GM18858 (cell line): ENCODE measurements around the gene ITPKB.
"Not testable (repeated sequence)": the region's sequence is repeated elsewhere in the genome, so short reads cannot be mapped to it uniquely, and the experiment has no call there.

Experiments used
- ATAC-seq: cut with Tn5 transposase; IDR thresholded peaks from one replicate; pipeline ENCODE4 v1.9.1; 2021; ENCODE audit not compliant: unreplicated experiment

The ITPKB gene

DNA sequence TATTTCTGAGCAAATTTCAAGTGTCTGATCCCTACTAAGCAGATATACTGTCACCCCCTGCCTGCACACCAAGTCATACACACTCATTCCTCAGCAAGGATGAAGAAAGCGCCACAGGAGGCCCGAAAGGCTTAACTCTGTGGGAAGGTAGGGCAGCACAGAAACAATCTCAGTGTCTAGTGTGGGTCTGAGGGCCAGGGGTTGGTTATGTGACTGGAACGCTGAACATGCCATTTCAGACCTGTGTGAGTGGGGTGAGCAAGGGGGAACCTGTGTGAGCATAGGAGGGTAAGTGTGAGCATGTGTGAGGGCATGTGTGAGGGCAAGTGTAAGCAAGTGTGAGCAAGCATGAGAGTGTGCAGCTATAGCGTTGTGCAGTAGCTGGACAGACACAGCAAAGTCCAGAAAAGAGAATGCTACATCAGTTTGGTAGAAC is 6.2 kb downstream of the ITPKB start:
- no peak for ATAC-seq

- no peak for ATAC-seq
These were observed 7.7 kb downstream of the ITPKB start for GRCh38 chr1:226731257-226731893.

- ATAC-seq = no peak
These were observed 8.2 kb downstream of the ITPKB start for GRCh38 chr1:226730836-226731235.

DNA sequence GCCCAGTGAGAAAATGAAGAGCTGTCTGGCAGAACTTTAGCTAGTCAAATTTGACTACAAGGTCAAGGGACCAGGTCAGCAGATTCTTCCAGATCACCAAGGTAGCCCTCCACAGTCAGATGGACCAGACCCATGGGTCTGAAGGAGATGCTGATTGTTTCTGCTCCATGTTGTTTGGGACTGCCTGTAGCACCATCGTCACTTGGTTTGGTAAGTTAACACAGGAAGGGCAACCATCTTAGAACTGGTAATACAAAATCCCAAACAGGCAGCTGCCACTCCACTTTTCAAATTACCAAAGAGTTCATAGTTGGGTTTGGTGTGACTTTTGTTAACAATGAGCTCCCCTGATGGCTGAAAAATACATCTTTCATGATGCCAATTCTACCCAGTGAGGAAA is 9.0 kb downstream of the ITPKB start:
- ATAC-seq = no peak

DNA sequence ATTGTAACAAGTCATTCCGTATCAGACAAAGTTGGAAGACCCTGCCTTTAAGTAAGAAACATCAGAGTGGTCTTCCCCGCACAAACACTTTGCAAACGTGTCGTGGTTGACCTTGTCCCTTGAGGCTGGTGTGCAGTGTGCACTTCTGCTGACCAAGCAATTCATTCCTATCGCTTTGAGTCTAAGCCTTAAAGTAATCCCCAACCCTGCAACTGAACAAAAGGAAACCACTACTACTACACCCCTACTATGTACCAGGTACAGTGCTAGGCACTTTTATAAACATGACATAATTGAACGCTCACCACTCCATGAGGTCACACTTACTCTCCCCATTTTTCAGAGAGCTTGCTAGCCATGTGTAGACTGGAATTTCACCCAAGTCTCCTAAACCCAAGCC is 10.6 kb downstream of the ITPKB start:
- ATAC-seq = no peak

- ATAC-seq = no peak
These were observed 13.2 kb downstream of the ITPKB start for GRCh38 chr1:226725897-226726267.

DNA sequence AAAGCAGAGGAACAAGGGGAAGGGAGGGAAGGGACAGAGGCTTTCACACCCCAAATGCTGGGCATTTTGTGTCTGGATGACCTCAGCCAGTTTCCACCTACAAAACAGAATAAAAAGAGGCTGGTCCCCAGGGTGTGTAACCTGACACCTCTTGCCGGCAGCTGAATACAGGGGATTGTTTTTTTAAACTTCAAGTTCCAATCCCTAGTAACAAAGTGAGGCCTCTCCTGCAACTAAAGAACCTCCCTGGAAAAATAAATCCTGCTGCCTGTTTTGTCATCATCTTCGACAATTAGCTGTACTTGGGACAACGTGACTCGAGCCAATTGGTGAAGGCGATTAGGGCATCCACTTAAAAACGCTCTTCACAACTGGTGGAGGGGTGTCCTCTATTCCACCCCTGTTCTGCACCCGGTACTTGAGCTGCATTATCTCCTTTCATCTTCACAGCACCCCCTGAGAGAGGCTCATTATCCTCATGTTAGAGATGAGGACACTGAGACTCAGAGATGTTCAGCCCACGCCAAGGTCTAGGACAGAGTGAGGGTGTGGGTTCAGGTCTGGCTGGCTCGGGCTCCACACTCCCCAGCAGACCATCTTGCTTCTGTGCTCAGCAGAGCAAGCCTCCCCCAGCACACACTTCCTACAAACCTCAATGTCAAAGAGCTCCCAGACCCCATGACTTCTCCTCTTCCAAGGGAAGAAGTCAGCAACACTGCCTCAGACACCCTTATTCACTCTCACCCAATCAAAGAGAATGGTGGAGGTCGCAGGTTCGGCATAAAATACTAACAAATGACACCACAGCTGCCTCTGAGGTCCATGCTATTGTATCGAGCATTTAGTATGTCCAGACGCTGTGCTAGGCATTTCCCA is 15.2 kb downstream of the ITPKB start:
- no peak for ATAC-seq

GRCh38 chr1:226722901-226723656 is 16.0 kb downstream of the ITPKB start:
- no peak for ATAC-seq

- no peak for ATAC-seq
These were observed 16.7 kb downstream of the ITPKB start for GRCh38 chr1:226722240-226722900.

DNA sequence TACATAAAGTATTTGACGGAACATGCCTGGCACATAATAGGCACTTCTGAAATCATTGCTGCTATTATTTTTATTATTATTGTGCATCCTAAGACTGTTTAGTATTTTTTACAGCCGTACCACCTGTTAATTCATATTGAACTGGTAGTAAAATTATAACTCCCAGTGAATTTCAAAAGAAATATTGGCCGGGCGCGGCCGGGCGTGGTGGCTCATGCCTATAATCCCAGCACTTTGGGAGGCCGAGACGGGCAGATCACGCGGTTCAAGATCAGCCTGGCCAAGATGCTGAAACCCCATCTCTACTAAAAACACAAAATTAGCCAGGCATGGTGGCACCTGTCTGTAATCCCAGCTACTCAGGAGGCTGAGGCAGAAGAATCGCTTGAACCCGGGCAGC is 18.5 kb downstream of the ITPKB start:
- not testable (repeated sequence) for ATAC-seq

- ATAC-seq = no peak
These were observed 19.3 kb downstream of the ITPKB start for GRCh38 chr1:226719596-226720387.

GRCh38 chr1:226717256-226717909 is 21.7 kb downstream of the ITPKB start:
- ATAC-seq = no peak

DNA sequence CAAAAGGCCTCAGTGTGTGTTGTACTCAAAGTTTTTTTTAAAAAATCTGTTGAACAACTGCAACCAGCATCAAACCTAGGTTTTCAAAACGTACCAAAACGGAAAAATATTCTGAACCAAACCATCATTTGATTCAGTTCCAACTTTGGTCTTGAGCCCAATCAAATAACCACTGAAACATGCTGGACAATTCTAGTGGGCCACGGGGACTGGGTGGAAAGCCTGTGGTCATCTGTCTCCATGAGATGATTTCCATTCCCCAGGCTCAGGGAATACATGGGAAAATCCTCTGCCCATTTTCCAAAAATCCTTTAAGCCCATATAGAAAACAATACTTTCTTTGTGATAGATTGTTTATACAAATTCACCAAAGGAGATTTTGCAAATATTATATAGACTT is 22.5 kb downstream of the ITPKB start:
- ATAC-seq = no peak

DNA sequence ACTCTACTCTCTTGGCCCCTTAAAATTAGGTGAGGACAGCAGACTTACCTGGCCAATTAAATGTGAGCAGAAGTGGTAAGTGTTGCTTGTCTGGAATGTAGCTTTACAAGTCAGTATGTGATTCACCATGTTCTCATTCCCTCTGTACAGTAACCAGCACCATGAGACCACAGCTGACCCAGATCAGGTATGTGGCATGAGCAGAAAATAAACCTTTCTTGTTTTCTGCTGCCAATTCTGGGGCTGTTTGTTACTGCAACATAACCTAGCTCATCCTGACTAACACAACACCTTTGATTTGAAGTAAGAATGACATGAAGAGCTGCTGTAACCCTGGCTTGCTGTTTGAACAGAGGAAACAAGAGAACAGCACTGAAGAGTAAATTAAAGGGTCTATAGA is 24.9 kb downstream of the ITPKB start:
- no peak for ATAC-seq

- no peak for ATAC-seq
These were observed 26.2 kb downstream of the ITPKB start for GRCh38 chr1:226712742-226713419.

DNA sequence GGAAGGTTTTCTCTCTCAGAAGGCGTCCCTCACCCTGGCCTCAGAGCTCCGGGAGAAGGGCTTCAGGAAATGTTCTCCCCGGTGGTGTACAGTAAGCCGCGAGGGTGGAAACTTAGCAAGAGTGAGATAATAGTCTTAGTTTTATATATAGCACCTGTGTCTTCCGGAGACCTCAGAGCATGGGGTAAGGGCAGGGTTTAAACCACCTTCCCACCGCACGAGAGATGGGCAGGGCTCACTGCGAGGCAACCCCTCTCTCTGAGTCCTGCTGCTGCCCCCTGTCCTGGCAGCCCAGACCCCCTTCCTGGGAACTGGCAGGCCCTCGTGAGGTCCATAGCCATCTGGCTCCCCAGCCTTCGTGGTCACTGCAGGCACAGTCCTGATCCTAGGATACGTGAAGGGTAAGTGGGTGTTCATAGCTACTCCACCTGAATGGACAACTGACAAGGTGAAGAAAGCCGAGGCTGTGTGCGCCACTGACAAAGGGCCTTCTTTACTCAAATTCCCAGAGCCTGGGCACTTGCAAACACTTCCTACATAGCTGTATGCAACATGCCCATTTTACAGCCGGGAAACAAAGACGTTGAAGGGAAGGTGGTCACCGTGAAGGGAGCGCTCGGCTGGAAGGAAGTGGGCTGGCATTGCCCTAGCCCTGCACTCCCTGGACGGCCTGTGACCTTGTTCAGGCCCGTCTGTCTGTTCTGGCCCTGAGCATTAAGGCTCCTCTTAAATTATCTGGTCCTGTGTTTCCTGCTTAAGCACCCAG is 26.9 kb downstream of the ITPKB start:
- ATAC-seq = peak; percentile 86

DNA sequence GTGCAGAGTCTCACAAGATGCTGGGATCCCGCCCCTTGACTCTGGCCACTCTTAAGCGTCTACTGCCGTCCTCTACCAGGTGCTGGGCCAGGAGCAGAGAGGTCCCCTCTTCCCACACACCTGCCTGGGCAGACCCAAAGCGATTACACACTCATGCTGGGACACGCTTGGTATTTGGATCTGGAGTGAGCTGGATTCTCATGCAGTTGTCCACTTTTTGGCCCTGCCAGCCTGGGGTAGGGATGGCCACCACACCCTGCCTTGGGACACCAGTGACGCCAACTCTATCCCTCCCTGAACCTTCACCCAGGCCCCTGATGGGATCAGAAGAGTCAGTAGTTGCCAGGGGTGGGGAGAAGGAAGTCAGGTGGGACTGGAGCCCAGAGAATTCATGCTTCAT is 28.6 kb downstream of the ITPKB start:
- ATAC-seq = no peak

GRCh38 chr1:226709953-226710352 is 29.1 kb downstream of the ITPKB start:
- no peak for ATAC-seq

DNA sequence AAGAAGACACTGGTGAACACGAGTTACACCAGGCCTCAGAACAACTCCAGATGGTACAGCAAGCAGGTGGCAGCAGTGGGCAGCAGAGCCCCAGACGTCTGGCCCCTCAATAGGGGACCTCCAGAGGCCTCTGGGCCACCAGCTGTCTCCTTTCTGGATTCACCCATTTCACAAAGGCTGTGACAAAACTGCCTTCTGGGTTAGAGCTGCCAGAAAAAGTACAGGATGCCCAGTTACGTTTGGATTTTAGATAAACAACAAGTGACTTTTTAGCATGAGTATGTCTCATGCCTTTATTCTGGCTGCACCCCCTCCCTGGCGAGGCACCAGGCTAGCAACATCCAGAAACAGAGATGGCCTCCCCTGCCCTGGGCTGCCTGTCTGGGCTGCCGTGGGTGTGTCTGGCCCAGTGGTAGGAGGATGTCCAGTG is 30.1 kb downstream of the ITPKB start:
- no peak for ATAC-seq
